MCF 10A (cell line): ENCODE data around the gene CLEC5A. TPM values are rescaled to one million over a fixed set of nuclear protein-coding genes. Genes with fewer than 3 reads are reported as not detected.

Experiments
- BruUV-seq: library from RNA; stranded (reverse); fragments of 400-500 nt; replicated peaks from 2 replicates; lab custom pipeline; 2021; lab: Mats Ljungman, UMichigan
- CTCF ChIA-PET: fragments of 300-600 bp; sonication (Branson Sonifier 250); formaldehyde crosslinking; extraction: SDS; loops from one replicate; lab custom pipeline; 2021; ENCODE audit warnings: antibody characterized with exemption, inconsistent platforms; lab: Yijun Ruan, JAX
- POLR2A ChIA-PET: fragments of 300-600, 350-650 bp; sonication (Branson Sonifier 250); formaldehyde crosslinking; extraction: SDS; loops from one replicate; lab custom pipeline; 2020; ENCODE audit warnings: antibody characterized with exemption, inconsistent platforms; lab: Yijun Ruan, JAX
- DNase-seq: peaks from one replicate; pipeline ENCODE4 v3.0.0-alpha.2; 2018; ENCODE audit not compliant: unreplicated experiment
- H3K27ac Mint-ChIP-seq: one replicate; pipeline ENCODE4 v1.8.0; 2022; ENCODE audit warnings: mild to moderate bottlenecking, low read depth, mixed read lengths; ENCODE audit not compliant: unreplicated experiment
- H3K27me3 Mint-ChIP-seq: one replicate; pipeline ENCODE4 v1.8.0; 2022; ENCODE audit warnings: mixed read lengths; ENCODE audit not compliant: insufficient read depth, unreplicated experiment
- H3K36me3 Mint-ChIP-seq: one replicate; pipeline ENCODE4 v1.8.0; 2022; ENCODE audit warnings: mild to moderate bottlenecking, moderate library complexity, mixed read lengths; ENCODE audit not compliant: insufficient read depth, unreplicated experiment
- H3K4me1 Mint-ChIP-seq: one replicate; pipeline ENCODE4 v1.8.0; 2022; ENCODE audit warnings: mixed read lengths; ENCODE audit not compliant: insufficient read depth, unreplicated experiment
- H3K4me3 Mint-ChIP-seq: one replicate; pipeline ENCODE4 v1.8.0; 2022; ENCODE audit warnings: mild to moderate bottlenecking, moderate library complexity, mixed read lengths; ENCODE audit not compliant: unreplicated experiment
- H3K9me3 Mint-ChIP-seq: one replicate; pipeline ENCODE4 v1.8.0; 2022; ENCODE audit warnings: mixed read lengths; ENCODE audit not compliant: unreplicated experiment
- intact Hi-C: fragments of 100-400 bp; cut with micrococcal nuclease; formaldehyde crosslinking; loops from 2 replicates; pipeline ENCODE4 v1.14.1; 2022
- total RNA-seq: library from RNA; stranded (reverse); gene quantifications from 2 replicates; pipeline ENCODE4 v1.2.3, GENCODE V29; 2022
- TF ChIP-seq, protein P1 (sequence below): fragments of 200-600 bp; IDR thresholded peaks from one replicate; pipeline ENCODE4 v1.8.0; 2022; ENCODE audit warnings: antibody characterized with exemption, mild to moderate bottlenecking; ENCODE audit not compliant: unreplicated experiment

The CLEC5A gene
- total RNA-seq, 1 experiment from 2014 or later = not detected

GRCh38 chr7:141979568-141979967 is 32.8 kb upstream of the CLEC5A start:
- intact Hi-C loops = loop anchor here (5.0 kb wide), 3 partner anchors 227 to 378 kb away; no protein-coding TSS in a partner anchor
- no peak overlapping the region for H3K27ac Mint-ChIP-seq
- TF ChIP-seq, protein P1, sequence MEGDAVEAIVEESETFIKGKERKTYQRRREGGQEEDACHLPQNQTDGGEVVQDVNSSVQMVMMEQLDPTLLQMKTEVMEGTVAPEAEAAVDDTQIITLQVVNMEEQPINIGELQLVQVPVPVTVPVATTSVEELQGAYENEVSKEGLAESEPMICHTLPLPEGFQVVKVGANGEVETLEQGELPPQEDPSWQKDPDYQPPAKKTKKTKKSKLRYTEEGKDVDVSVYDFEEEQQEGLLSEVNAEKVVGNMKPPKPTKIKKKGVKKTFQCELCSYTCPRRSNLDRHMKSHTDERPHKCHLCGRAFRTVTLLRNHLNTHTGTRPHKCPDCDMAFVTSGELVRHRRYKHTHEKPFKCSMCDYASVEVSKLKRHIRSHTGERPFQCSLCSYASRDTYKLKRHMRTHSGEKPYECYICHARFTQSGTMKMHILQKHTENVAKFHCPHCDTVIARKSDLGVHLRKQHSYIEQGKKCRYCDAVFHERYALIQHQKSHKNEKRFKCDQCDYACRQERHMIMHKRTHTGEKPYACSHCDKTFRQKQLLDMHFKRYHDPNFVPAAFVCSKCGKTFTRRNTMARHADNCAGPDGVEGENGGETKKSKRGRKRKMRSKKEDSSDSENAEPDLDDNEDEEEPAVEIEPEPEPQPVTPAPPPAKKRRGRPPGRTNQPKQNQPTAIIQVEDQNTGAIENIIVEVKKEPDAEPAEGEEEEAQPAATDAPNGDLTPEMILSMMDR = no peak
- no peaks in the 10 kb centered on the region for H3K9me3 Mint-ChIP-seq
- CTCF ChIA-PET = interaction anchor here (0.6 kb wide), 1 partner anchor 51 kb away, joined by 3 read pairs; no protein-coding TSS in a partner anchor
- BruUV-seq = no TSS peak
- DNase-seq = no peak
- POLR2A ChIA-PET = interaction anchor here (0.7 kb wide), 1 partner anchor 497 kb away, joined by 3 read pairs; no protein-coding TSS in a partner anchor
- no peaks in the 10 kb centered on the region for H3K4me1 Mint-ChIP-seq
- no peak overlapping the region for H3K4me3 Mint-ChIP-seq
- no peaks in the 10 kb centered on the region for H3K27me3 Mint-ChIP-seq
- no peaks in the 10 kb centered on the region for H3K36me3 Mint-ChIP-seq

DNA sequence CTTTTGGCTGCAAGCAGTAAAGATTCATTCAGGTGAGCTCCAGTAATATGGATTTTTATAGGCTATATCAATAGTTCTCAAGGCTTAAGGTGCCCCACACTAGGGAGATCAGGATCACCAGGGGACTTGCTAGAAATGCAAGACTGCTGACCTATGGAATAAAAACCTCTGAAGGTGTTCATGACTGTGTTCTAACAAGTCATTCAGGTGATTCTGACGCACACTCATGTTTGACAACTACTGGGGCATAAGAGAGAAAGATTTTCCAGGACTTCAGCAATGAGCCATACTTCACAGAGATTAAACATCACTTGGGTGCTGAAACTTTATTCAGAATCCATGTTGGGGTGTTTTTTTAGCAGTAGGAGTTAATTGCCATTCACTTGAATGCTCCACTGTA is 31.6 kb upstream of the CLEC5A start:
- intact Hi-C loops = loop anchor here (5.0 kb wide), 3 partner anchors 226 to 379 kb away; no protein-coding TSS in a partner anchor
- H3K4me3 Mint-ChIP-seq = no peak overlapping the region
- H3K9me3 Mint-ChIP-seq = no peaks in the 10 kb centered on the region
- H3K36me3 Mint-ChIP-seq = no peaks in the 10 kb centered on the region
- no peak for DNase-seq
- no TSS peak for BruUV-seq
- TF ChIP-seq, protein P1 = no peak
- CTCF ChIA-PET = interaction anchor here (0.6 to 5.8 kb wide), 8 partner anchors 12 to 324 kb away, joined by 3 to 108 read pairs (median 42); no protein-coding TSS in a partner anchor
- POLR2A ChIA-PET = no interaction called here
- no peaks in the 10 kb centered on the region for H3K4me1 Mint-ChIP-seq
- H3K27ac Mint-ChIP-seq = no peak overlapping the region
- no peaks in the 10 kb centered on the region for H3K27me3 Mint-ChIP-seq

- Mint-ChIP-seq H3K27me3 (no peaks in the 10 kb centered on the region), H3K9me3 (no peaks in the 10 kb centered on the region), H3K4me3 (peak overlapping the region; percentile 60), H3K27ac (peak overlapping the region; percentile 9), H3K36me3 (no peaks in the 10 kb centered on the region), H3K4me1 (no peaks in the 10 kb centered on the region)
- intact Hi-C loops = loop anchor here (1.0 to 5.0 kb wide), 8 partner anchors 37 to 381 kb away; no protein-coding TSS in a partner anchor
- ChIA-PET POLR2A (interaction anchor here (0.9 to 2.5 kb wide), 4 partner anchors 47 to 326 kb away, joined by 4 to 10 read pairs (median 6); partner anchors contain the start of gene SSBP1), CTCF (interaction anchor here (0.6 to 5.8 kb wide), 71 partner anchors 9 to 1289 kb away, joined by 3 to 108 read pairs (median 5); partner anchors contain the start of gene MGAM2)
- TF ChIP-seq, protein P1 = no peak
- BruUV-seq = no TSS peak
- no peak for DNase-seq
These were observed 29.9 kb upstream of the CLEC5A start for GRCh38 chr7:141976524-141977245.
